ENCODE results near the gene DEXI. TPM values are rescaled to one million over a fixed set of nuclear protein-coding genes. Genes with fewer than 3 reads are reported as not detected.

DEXI gene
- total and polyA plus RNA-seq, 4 donors: 19.5 to 35.5 (median 28.0) TPM

DNA sequence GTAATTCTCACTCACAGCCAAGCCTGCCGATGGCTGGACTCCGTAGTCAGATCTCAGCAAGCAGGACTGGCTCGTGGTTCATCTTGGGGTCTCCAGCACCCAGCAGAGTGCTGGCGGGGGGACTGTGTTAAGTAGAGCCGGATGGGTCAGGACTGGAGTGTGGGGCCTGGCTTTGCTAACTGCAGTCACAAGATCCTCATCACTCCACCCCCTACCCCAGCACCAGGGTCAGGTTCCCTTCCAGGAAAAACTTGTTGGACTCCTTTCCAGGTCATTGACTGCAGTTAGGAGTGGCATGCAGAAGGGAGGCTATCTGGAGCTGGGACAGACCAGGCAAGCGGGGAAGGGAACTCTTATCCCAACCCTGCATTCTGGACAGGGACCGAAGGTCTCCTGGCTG lies 59.3 kb downstream of the DEXI start:
- peaks cover 0 to 18% (median 17%) of the 10 kb centered on the region in 3 donors for H3K27me3 ChIP-seq (ENCODE audit: control insufficient read depth in 3 of 3, insufficient read depth in 3 of 3, low read length in 2 of 3)
- peaks cover 0 to 26% (median 2%) of the 10 kb centered on the region in 5 donors for H3K4me1 ChIP-seq (ENCODE audit: control insufficient read depth in 5 of 5, insufficient read depth in 5 of 5, low read length in 5 of 5)
- no peak overlapping the region for H3K9ac ChIP-seq (ENCODE audit: insufficient read depth in 1 of 2, low read length in 2 of 2)
- no peak for ATAC-seq (ENCODE audit: insufficient read depth, low FRiP score)
- DNase-seq: peak in 1 of 3 donors; percentile 69
- WGBS, 2 donors: 70 to 80% methylated on average over 7 of the region's 7 CpGs
- H3K36me3 ChIP-seq (ENCODE audit: control insufficient read depth in 4 of 4, insufficient read depth in 4 of 4, low read length in 4 of 4): no peaks in the 10 kb centered on the region
- no peak for TF ChIP-seq CTCF (IDR thresholded peaks at IDR 0.05; ENCODE audit: control extremely low read depth, extremely low read depth)
- H3K27ac ChIP-seq (ENCODE audit: low read depth in 1 of 2, low read length in 1 of 2): peak overlapping the region in 1 of 2 donors; percentile 78
- H3K4me3 ChIP-seq: no peak overlapping the region
- no peaks in the 10 kb centered on the region for H3K9me3 ChIP-seq (ENCODE audit: control insufficient read depth in 4 of 4, insufficient read depth in 3 of 4, low read length in 3 of 4)

- no peak for ATAC-seq (ENCODE audit: insufficient read depth, low FRiP score)
- WGBS, 2 donors: 43 to 58% methylated on average over 7 of the region's 7 CpGs
- no peaks in the 10 kb centered on the region for H3K9me3 ChIP-seq (ENCODE audit: control insufficient read depth in 4 of 4, insufficient read depth in 3 of 4, low read length in 3 of 4)
- no peak for TF ChIP-seq CTCF (IDR thresholded peaks at IDR 0.05; ENCODE audit: control extremely low read depth, extremely low read depth)
- no peak for DNase-seq
- no peak overlapping the region for H3K4me3 ChIP-seq
- peaks cover 0 to 26% (median 20%) of the 10 kb centered on the region in 3 donors for H3K27me3 ChIP-seq (ENCODE audit: control insufficient read depth in 3 of 3, insufficient read depth in 3 of 3, low read length in 2 of 3)
- H3K36me3 ChIP-seq (ENCODE audit: control insufficient read depth in 4 of 4, insufficient read depth in 4 of 4, low read length in 4 of 4): no peaks in the 10 kb centered on the region
- H3K27ac ChIP-seq (ENCODE audit: low read depth in 1 of 2, low read length in 1 of 2): no peak overlapping the region
- peaks cover 0 to 28% (median 2%) of the 10 kb centered on the region in 5 donors for H3K4me1 ChIP-seq (ENCODE audit: control insufficient read depth in 5 of 5, insufficient read depth in 5 of 5, low read length in 5 of 5)
- H3K9ac ChIP-seq (ENCODE audit: insufficient read depth in 1 of 2, low read length in 2 of 2): no peak overlapping the region
These were observed 60.7 kb downstream of the DEXI start for GRCh38 chr16:10881479-10882030.

- WGBS, 2 donors: 66 to 70% methylated on average over 10 of the region's 10 CpGs
- Histone ChIP-seq H3K36me3 (ENCODE audit: control insufficient read depth in 4 of 4, insufficient read depth in 4 of 4, low read length in 4 of 4) (no peaks in the 10 kb centered on the region), H3K4me3 (no peak overlapping the region), H3K4me1 (ENCODE audit: control insufficient read depth in 5 of 5, insufficient read depth in 5 of 5, low read length in 5 of 5) (peaks cover 0 to 28% (median 2%) of the 10 kb centered on the region in 5 donors), H3K9ac (ENCODE audit: insufficient read depth in 1 of 2, low read length in 2 of 2) (no peak overlapping the region), H3K27me3 (ENCODE audit: control insufficient read depth in 3 of 3, insufficient read depth in 3 of 3, low read length in 2 of 3) (peaks cover 0 to 29% (median 20%) of the 10 kb centered on the region in 3 donors), H3K27ac (ENCODE audit: low read depth in 1 of 2, low read length in 1 of 2) (peak overlapping the region in 1 of 2 donors; percentile 75), H3K9me3 (ENCODE audit: control insufficient read depth in 4 of 4, insufficient read depth in 3 of 4, low read length in 3 of 4) (no peaks in the 10 kb centered on the region)
- DNase-seq: no peak
- ATAC-seq (ENCODE audit: insufficient read depth, low FRiP score): no peak
- TF ChIP-seq CTCF (IDR thresholded peaks at IDR 0.05; ENCODE audit: control extremely low read depth, extremely low read depth): no peak
These were observed 61.4 kb downstream of the DEXI start for GRCh38 chr16:10880594-10881452.
